Thoracic aorta (tissue), 2 donors: ENCODE measurements around the gene SIGLEC9. TPM values are rescaled to one million over a fixed set of nuclear protein-coding genes. Genes with fewer than 3 reads are reported as not detected.

Source experiments
- ATAC-seq: fragments of 150-250 bp; one replicate; pipeline ENCODE4 v1.8.0; 2017; ENCODE audit warnings: low read depth; ENCODE audit not compliant: insufficient number of reproducible peaks, low FRiP score
- DNase-seq: peaks from one replicate; pipeline ENCODE4 v3.0.0-alpha.2; 2020; ENCODE audit warnings: low spot score
- H3K27ac ChIP-seq, 2 donors: fragments of 200-600 bp; sonication (generic); 1 replicate in 1 of 2; 2 replicates in 1 of 2; pipeline ENCODE4 v1.5.1; 2016; ENCODE audit warnings: mild to moderate bottlenecking in 2 of 2, moderate library complexity in 2 of 2
- H3K27me3 ChIP-seq: fragments of 200-600 bp; sonication (generic); replicated peaks from 2 replicates; pipeline ENCODE4 v1.6.0; 2016; ENCODE audit warnings: mild to moderate bottlenecking; ENCODE audit not compliant: insufficient read depth
- H3K36me3 ChIP-seq: fragments of 200-600 bp; sonication (generic); one replicate; pipeline ENCODE4 v1.5.1; 2016
- H3K4me1 ChIP-seq, 2 donors: fragments of 200-600 bp; sonication (generic); 1 replicate in 1 of 2; 2 replicates in 1 of 2; pipeline versions ENCODE4 v1.5.1 to v1.6.0; 2016; ENCODE audit warnings: low read depth in 2 of 2, mild to moderate bottlenecking in 1 of 2; ENCODE audit not compliant: control insufficient read depth in 1 of 2
- H3K4me3 ChIP-seq: fragments of 200-600 bp; sonication (generic); 2 replicates; pipeline ENCODE4 v1.5.1; 2016; ENCODE audit warnings: mild to moderate bottlenecking
- H3K9me3 ChIP-seq: fragments of 200-600 bp; sonication (generic); 2 replicates; pipeline ENCODE4 v1.5.1; 2016
- CTCF ChIP-seq: fragments of 200-600 bp; sonication (generic); IDR thresholded peaks from one replicate; pipeline ENCODE4 v1.5.1; 2019; ENCODE audit warnings: antibody characterized with exemption
- total RNA-seq, 2 donors: library from RNA; depleted of rRNA; stranded (reverse); fragments of >200 nt; gene quantifications; one replicate each; pipeline versions ENCODE4 v1.1.0 to v1.2.3, GENCODE V29; 2016

The SIGLEC9 gene
- total RNA-seq, 2 donors from 2014 or later = 13.1 to 15.2 TPM

GRCh38 chr19:51179256-51179655, 54.5 kb downstream of the SIGLEC9 start:
- TF ChIP-seq CTCF = no peak
- Histone ChIP-seq H3K4me1 (no peaks in the 10 kb centered on the region), H3K27me3 (no peaks in the 10 kb centered on the region), H3K36me3 (no peaks in the 10 kb centered on the region), H3K9me3 (no peaks in the 10 kb centered on the region), H3K27ac (no peak overlapping the region), H3K4me3 (no peak overlapping the region)
- no peak for ATAC-seq
- no peak for DNase-seq

Other genes with a start within 250 kb of the SIGLEC9 start
- not detected for gene KLK4, start 213.5 kb upstream of the SIGLEC9 start, total RNA-seq
- not detected for gene KLK5, start 171.9 kb upstream of the SIGLEC9 start, total RNA-seq
- not detected for gene KLK6, start 155.3 kb upstream of the SIGLEC9 start, total RNA-seq
- not detected for gene KLK7, start 141.0 kb upstream of the SIGLEC9 start, total RNA-seq
- not detected for gene KLK8, start 123.3 kb upstream of the SIGLEC9 start, total RNA-seq
- not detected for gene KLK10, start 105.2 kb upstream of the SIGLEC9 start, total RNA-seq
- under 1 TPM in 1 of 2 donors, not detected in 1; 0.85 TPM for gene KLK11, start 98.3 kb upstream of the SIGLEC9 start, total RNA-seq
- not detected for gene KLK12, start 89.9 kb upstream of the SIGLEC9 start, total RNA-seq
- gene KLK13, start 59.8 kb upstream of the SIGLEC9 start, total RNA-seq = not detected
- not detected for gene KLK14, start 42.0 kb upstream of the SIGLEC9 start, total RNA-seq
- gene CTU1, start 16.5 kb upstream of the SIGLEC9 start, total RNA-seq = 10 to 100 TPM in 1 of 2 donors, 1 to 10 TPM in 1; 4.9 to 12.5 TPM
- gene SIGLEC7, start 17.4 kb downstream of the SIGLEC9 start, total RNA-seq = 1 to 10 TPM; 2.4 to 5.9 TPM
- 10 to 100 TPM in 1 of 2 donors, 1 to 10 TPM in 1; 8.1 to 11.7 TPM for gene CD33, start 100.2 kb downstream of the SIGLEC9 start, total RNA-seq
- gene SIGLECL1, start 126.2 kb downstream of the SIGLEC9 start, total RNA-seq = not detected
- 1 to 10 TPM in 1 of 2 donors, not detected in 1; 1.6 TPM for gene IGLON5, start 186.7 kb downstream of the SIGLEC9 start, total RNA-seq
- gene VSIG10L, start 217.2 kb downstream of the SIGLEC9 start, total RNA-seq = 1 to 10 TPM in 1 of 2 donors, under 1 TPM in 1; 0.54 to 1.6 TPM
- gene ETFB, start 241.5 kb downstream of the SIGLEC9 start, total RNA-seq = 10 to 100 TPM; 32.7 to 56.5 TPM
- gene CLDND2, start 244.1 kb downstream of the SIGLEC9 start, total RNA-seq = not detected
- gene NKG7, start 247.7 kb downstream of the SIGLEC9 start, total RNA-seq = 1 to 10 TPM in 1 of 2 donors, under 1 TPM in 1; 0.54 to 4.4 TPM